Hepatocyte (in vitro differentiated cells): Measurements from ENCODE around the gene MAD1L1.

Experiments used
- CTCF ChIP-seq: fragments of 200-600 bp; sonication (generic); IDR thresholded peaks from 2 replicates; pipeline ENCODE4 v1.5.1; 2016; ENCODE audit warnings: antibody characterized with exemption, mild to moderate bottlenecking; ENCODE audit not compliant: poor library complexity
- EZH2 ChIP-seq: fragments of 200-600 bp; sonication (generic); IDR thresholded peaks from 2 replicates; pipeline ENCODE4 v1.6.1; 2016; ENCODE audit warnings: antibody characterized with exemption, mild to moderate bottlenecking, borderline replicate concordance

GRCh38 chr7:2098496-2098895 is 134.2 kb downstream of the MAD1L1 start:
- TF ChIP-seq CTCF (no peak), EZH2 (no peak)
